H9 (cell line): ENCODE data around the gene TCERG1L. TPM values are rescaled to one million over a fixed set of nuclear protein-coding genes. Genes with fewer than 3 reads are reported as not detected.

Experiments used
- DNase-seq: peaks from one replicate; pipeline ENCODE4 v3.0.0-alpha.2; 2017
- H2AFZ ChIP-seq: one replicate; pipeline ENCODE4 v1.6.1; 2013; ENCODE audit warnings: mild to moderate bottlenecking, low read length, control low read depth, moderate library complexity
- H2AK5ac ChIP-seq: 2 replicates; pipeline ENCODE4 v1.6.1; 2013; ENCODE audit warnings: low read length, control low read depth, mixed read lengths; ENCODE audit not compliant: insufficient read length
- H2BK120ac ChIP-seq: one replicate; pipeline ENCODE4 v1.6.1; 2013; ENCODE audit warnings: low read depth, mild to moderate bottlenecking, low read length, control low read depth, inconsistent platforms; ENCODE audit not compliant: poor library complexity, severe bottlenecking
- H2BK12ac ChIP-seq: 2 replicates; pipeline ENCODE4 v1.6.1; 2013; ENCODE audit warnings: low read length, control low read depth, mixed read lengths, low read depth; ENCODE audit not compliant: insufficient read length
- H2BK15ac ChIP-seq: 2 replicates; pipeline ENCODE4 v1.6.1; 2013; ENCODE audit warnings: low read depth, low read length, control low read depth
- H2BK20ac ChIP-seq: one replicate; pipeline ENCODE4 v1.6.1; 2013; ENCODE audit warnings: low read depth, mild to moderate bottlenecking, low read length, control low read depth, inconsistent platforms; ENCODE audit not compliant: poor library complexity, severe bottlenecking
- H2BK5ac ChIP-seq: 2 replicates; pipeline ENCODE4 v1.6.1; 2013; ENCODE audit warnings: low read length, control low read depth, mixed read lengths; ENCODE audit not compliant: insufficient read length
- H3K14ac ChIP-seq: 2 replicates; pipeline ENCODE4 v1.6.1; 2013; ENCODE audit warnings: low read length, control low read depth; ENCODE audit not compliant: insufficient read depth
- H3K18ac ChIP-seq: 2 replicates; pipeline ENCODE4 v1.6.1; 2013; ENCODE audit warnings: low read depth, mild to moderate bottlenecking, mixed read lengths, low read length, control low read depth; ENCODE audit not compliant: insufficient read length
- H3K23ac ChIP-seq: 2 replicates; pipeline ENCODE4 v1.6.1; 2013; ENCODE audit warnings: low read length, control low read depth, mixed read lengths, low read depth; ENCODE audit not compliant: insufficient read length
- H3K23me2 ChIP-seq: 2 replicates; pipeline ENCODE4 v1.6.1; 2013; ENCODE audit warnings: low read depth, mild to moderate bottlenecking, mixed read lengths, low read length, control low read depth; ENCODE audit not compliant: insufficient read length, poor library complexity, severe bottlenecking
- H3K27ac ChIP-seq: 2 replicates; pipeline ENCODE4 v1.5.1; 2013; ENCODE audit warnings: low read length, control low read depth, mixed read lengths, low read depth; ENCODE audit not compliant: insufficient read length
- H3K27me3 ChIP-seq: 2 replicates; pipeline ENCODE4 v1.6.1; 2013; ENCODE audit warnings: low read length, control low read depth, inconsistent platforms; ENCODE audit not compliant: insufficient read depth
- H3K4ac ChIP-seq: 2 replicates; pipeline ENCODE4 v1.6.1; 2013; ENCODE audit warnings: low read depth, mild to moderate bottlenecking, control low read depth, inconsistent platforms, low read length, moderate library complexity
- H3K4me1 ChIP-seq: 2 replicates; pipeline ENCODE4 v1.6.1; 2013; ENCODE audit warnings: low read length, control low read depth, inconsistent platforms; ENCODE audit not compliant: insufficient read depth
- H3K4me2 ChIP-seq: 2 replicates; pipeline ENCODE4 v1.6.1; 2013; ENCODE audit warnings: low read length, control low read depth, mixed read lengths; ENCODE audit not compliant: insufficient read length, insufficient read depth
- H3K56ac ChIP-seq: 2 replicates; pipeline ENCODE4 v1.6.1; 2013; ENCODE audit warnings: low read depth, mild to moderate bottlenecking, mixed read lengths, low read length, control low read depth; ENCODE audit not compliant: insufficient read length
- H3K79me1 ChIP-seq: 2 replicates; pipeline ENCODE4 v1.6.1; 2013; ENCODE audit warnings: low read depth, mild to moderate bottlenecking, moderate library complexity, low read length, control low read depth, inconsistent platforms; ENCODE audit not compliant: insufficient read depth, poor library complexity, severe bottlenecking
- H3K79me2 ChIP-seq: 2 replicates; pipeline ENCODE4 v1.6.1; 2013; ENCODE audit warnings: low read length, control low read depth, inconsistent platforms; ENCODE audit not compliant: insufficient read depth
- H3K9ac ChIP-seq: 2 replicates; pipeline ENCODE4 v1.6.1; 2013; ENCODE audit warnings: low read length, control low read depth, mixed read lengths; ENCODE audit not compliant: insufficient read length; ENCODE audit errors: extremely low read depth
- H3K9me3 ChIP-seq: one replicate; pipeline ENCODE4 v1.6.1; 2013; ENCODE audit warnings: low read depth, low read length, inconsistent platforms; ENCODE audit not compliant: control insufficient read depth
- H3T11ph ChIP-seq: one replicate; pipeline ENCODE4 v1.6.1; 2013; ENCODE audit warnings: mild to moderate bottlenecking, low read length, control low read depth, inconsistent platforms
- H4K20me1 ChIP-seq: one replicate; pipeline ENCODE4 v1.6.1; 2013; ENCODE audit not compliant: control insufficient read depth, insufficient read length, insufficient read depth
- H4K5ac ChIP-seq: 2 replicates; pipeline ENCODE4 v1.6.1; 2013; ENCODE audit warnings: low read depth, mild to moderate bottlenecking, mixed read lengths, low read length, control low read depth; ENCODE audit not compliant: insufficient read length
- H4K8ac ChIP-seq: replicated peaks from 2 replicates; pipeline ENCODE4 v1.6.1; 2013; ENCODE audit warnings: low read length, control low read depth, mixed read lengths, low read depth; ENCODE audit not compliant: insufficient read length
- H4K91ac ChIP-seq: 2 replicates; pipeline ENCODE4 v1.6.1; 2013; ENCODE audit warnings: low read depth, mild to moderate bottlenecking, moderate library complexity, mixed read lengths, low read length, control low read depth; ENCODE audit not compliant: insufficient read length
- H3K27ac Mint-ChIP-seq, 3 experiments: 2 replicates in 2 of 3; 3 replicates in 1 of 3; pipeline ENCODE4 v1.8.0; 2020 to 2021; ENCODE audit warnings: mixed read lengths in 3 of 3, mild to moderate bottlenecking in 1 of 3, moderate library complexity in 1 of 3
- H3K27me3 Mint-ChIP-seq: 2 replicates; pipeline ENCODE4 v1.8.0; 2021; ENCODE audit warnings: low read depth, mild to moderate bottlenecking, moderate library complexity, mixed read lengths
- H3K36me3 Mint-ChIP-seq, 3 experiments: 2 replicates in 2 of 3; 3 replicates in 1 of 3; pipeline ENCODE4 v1.8.0; 2020 to 2021; ENCODE audit warnings: low read depth in 3 of 3, mixed read lengths in 3 of 3; ENCODE audit not compliant: insufficient read depth in 1 of 3
- H3K4me1 Mint-ChIP-seq, 2 experiments: 2 replicates each; pipeline ENCODE4 v1.8.0; 2020; ENCODE audit warnings: mixed read lengths in 2 of 2
- H3K4me3 Mint-ChIP-seq, 2 experiments: 2 replicates in 1 of 2; 3 replicates in 1 of 2; pipeline ENCODE4 v1.8.0; 2020 to 2021; ENCODE audit warnings: mild to moderate bottlenecking in 2 of 2, mixed read lengths in 2 of 2, moderate library complexity in 1 of 2
- H3K9me3 Mint-ChIP-seq, 2 experiments: 2 replicates in 1 of 2; 3 replicates in 1 of 2; pipeline ENCODE4 v1.8.0; 2020; ENCODE audit warnings: mild to moderate bottlenecking in 2 of 2, mixed read lengths in 2 of 2, moderate library complexity in 1 of 2
- CTCF ChIP-seq: fragments of 200-600 bp; sonication (generic); conservative IDR thresholded peaks from 3 replicates; pipeline ENCODE4 v1.8.0; 2021; ENCODE audit warnings: antibody characterized with exemption, mild to moderate bottlenecking
- WGBS: extraction: QIAGEN DNeasy Blood & Tissue Kit; methylation state at CpG from one replicate; pipeline ENCODE4 v1.1.7; 2013; ENCODE audit warnings: missing lambda C conversion rate, low lambda C conversion rate, mixed read lengths; ENCODE audit not compliant: insufficient read length; ENCODE audit errors: extremely low coverage; 5-methylcytosine and 5-hydroxymethylcytosine counted together
- total RNA-seq: library from RNA; stranded (reverse); gene quantifications from 2 replicates; pipeline ENCODE4 v1.2.1, GENCODE V29; 2021

Gene TCERG1L
- total RNA-seq, 1 experiment from 2014 or later = 3.3 TPM

DNA sequence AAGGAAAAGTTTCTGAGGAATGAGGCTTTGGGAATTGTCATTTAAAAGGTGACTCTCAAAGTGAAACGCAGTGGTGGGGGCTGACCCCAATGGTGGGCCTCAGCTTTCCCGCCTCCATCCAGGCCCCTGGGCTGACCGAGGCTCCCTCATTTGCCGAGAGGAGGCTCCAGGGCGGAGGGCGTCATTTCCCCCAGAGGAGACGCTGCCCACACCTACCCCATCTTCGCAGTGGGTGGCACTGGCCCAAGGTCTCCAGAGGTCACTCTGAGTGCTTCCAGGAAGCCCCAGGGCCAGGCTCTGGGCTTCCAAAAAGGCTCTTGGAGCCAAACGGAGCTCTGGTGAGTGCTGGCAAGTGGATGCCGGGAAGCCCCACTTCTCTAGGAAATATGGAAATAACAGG lies 38.0 kb downstream of the TCERG1L start:
- no peaks in the 10 kb centered on the region for H3K79me2 ChIP-seq
- no peak overlapping the region for H3K56ac ChIP-seq
- Mint-ChIP-seq H3K36me3 (no peaks in the 10 kb centered on the region), H3K27me3 (no peaks in the 10 kb centered on the region), H3K4me3 (no peak overlapping the region), H3K27ac (no peak overlapping the region), H3K9me3 (no peaks in the 10 kb centered on the region), H3K4me1 (no peaks in the 10 kb centered on the region; a peak in 1 of 4 replicates)
- no peak overlapping the region for H3T11ph ChIP-seq
- WGBS = no CpG with 5 or more reads among the region's 10 CpGs
- no peak overlapping the region for H2BK20ac ChIP-seq
- no peak overlapping the region for H3K23ac ChIP-seq
- no peak for TF ChIP-seq CTCF
- no peak overlapping the region for H3K27ac ChIP-seq
- no peaks in the 10 kb centered on the region for H3K79me1 ChIP-seq
- H2BK15ac ChIP-seq = no peak overlapping the region
- H2AK5ac ChIP-seq = no peak overlapping the region
- no peak overlapping the region for H3K4me2 ChIP-seq
- no peaks in the 10 kb centered on the region for H4K20me1 ChIP-seq
- H3K23me2 ChIP-seq = no peaks in the 10 kb centered on the region
- H3K4me1 ChIP-seq = no peaks in the 10 kb centered on the region
- no peak overlapping the region for H2AFZ ChIP-seq
- no peak overlapping the region for H3K14ac ChIP-seq
- H3K9ac ChIP-seq = no peak overlapping the region
- H3K18ac ChIP-seq = no peak overlapping the region
- no peak overlapping the region for H2BK12ac ChIP-seq
- no peaks in the 10 kb centered on the region for H3K9me3 ChIP-seq
- no peak overlapping the region for H4K5ac ChIP-seq
- no peak overlapping the region for H4K91ac ChIP-seq
- H2BK120ac ChIP-seq = no peak overlapping the region
- no peak overlapping the region; the same call in 1 of the 2 replicates for H3K4ac ChIP-seq
- no peak for DNase-seq
- no peak overlapping the region for H4K8ac ChIP-seq
- no peak overlapping the region for H2BK5ac ChIP-seq
- H3K27me3 ChIP-seq = no peaks in the 10 kb centered on the region
